Amniotic epithelial cell (primary cell): ENCODE data around the gene SPATA2.
"Not testable (repeated sequence)": the region's sequence is repeated elsewhere in the genome, so short reads cannot be mapped to it uniquely, and the experiment has no call there.

Experiments
- DNase-seq: peaks from one replicate; pipeline ENCODE4 v3.0.0-alpha.2; 2010; ENCODE audit warnings: low read depth

The SPATA2 gene

DNA sequence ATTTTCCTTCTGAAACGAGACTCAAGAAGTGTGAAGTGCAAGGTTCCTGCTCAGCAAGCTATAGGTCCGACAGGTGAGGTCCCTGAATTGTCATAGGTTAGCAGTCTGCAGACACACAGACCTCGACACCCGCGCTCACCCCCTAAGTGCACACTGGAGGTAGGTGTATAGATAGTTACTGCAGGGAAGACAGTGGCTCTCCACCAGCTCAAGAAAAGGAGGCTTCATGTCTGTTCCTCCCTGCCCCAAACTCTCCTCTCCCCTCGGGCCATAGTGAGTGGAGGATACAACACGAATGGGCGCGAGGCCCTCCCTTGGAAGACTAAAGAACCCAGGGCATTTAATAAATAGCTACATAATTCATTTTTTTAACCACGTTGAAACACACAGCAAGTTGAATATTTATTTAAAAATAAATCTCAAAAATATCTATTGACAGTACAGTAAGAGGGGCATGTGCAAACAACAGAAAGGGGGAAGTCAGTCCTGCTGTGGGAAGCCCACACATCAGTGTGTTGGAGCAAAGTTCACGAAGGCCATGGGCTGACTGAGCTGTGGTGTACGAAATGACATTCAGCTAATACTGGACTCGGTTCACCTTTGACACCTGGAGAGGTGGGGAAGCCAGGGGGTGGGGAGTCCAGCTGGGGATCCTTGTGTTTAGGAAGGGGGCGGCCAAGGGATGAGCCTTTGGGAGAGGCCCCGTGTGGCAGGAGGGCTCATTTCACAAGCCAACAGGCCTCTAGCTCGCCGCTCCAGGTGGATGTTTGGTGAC lies 10.7 kb downstream of the SPATA2 start:
- no peak for DNase-seq

DNA sequence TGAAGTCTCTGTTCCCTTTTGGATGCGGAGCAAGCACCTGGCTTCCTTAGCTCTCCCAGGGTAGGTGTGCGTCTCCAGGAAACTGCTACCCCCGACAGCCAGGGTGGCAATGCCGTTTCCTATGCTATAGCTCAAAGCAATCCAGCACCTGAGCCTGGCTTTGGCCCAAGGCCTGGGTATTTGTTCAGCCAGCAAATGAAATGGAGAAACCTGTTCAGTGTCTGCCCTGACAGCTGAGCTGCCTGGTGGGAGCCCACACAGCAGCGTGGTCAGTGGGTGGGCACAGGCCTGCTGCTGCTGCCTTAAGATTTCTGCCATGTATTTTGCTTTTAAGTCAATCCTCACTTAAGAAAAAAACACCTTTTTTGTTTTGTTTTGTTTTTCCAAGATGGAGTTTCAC lies 13.7 kb downstream of the SPATA2 start:
- DNase-seq, result no peak

DNA sequence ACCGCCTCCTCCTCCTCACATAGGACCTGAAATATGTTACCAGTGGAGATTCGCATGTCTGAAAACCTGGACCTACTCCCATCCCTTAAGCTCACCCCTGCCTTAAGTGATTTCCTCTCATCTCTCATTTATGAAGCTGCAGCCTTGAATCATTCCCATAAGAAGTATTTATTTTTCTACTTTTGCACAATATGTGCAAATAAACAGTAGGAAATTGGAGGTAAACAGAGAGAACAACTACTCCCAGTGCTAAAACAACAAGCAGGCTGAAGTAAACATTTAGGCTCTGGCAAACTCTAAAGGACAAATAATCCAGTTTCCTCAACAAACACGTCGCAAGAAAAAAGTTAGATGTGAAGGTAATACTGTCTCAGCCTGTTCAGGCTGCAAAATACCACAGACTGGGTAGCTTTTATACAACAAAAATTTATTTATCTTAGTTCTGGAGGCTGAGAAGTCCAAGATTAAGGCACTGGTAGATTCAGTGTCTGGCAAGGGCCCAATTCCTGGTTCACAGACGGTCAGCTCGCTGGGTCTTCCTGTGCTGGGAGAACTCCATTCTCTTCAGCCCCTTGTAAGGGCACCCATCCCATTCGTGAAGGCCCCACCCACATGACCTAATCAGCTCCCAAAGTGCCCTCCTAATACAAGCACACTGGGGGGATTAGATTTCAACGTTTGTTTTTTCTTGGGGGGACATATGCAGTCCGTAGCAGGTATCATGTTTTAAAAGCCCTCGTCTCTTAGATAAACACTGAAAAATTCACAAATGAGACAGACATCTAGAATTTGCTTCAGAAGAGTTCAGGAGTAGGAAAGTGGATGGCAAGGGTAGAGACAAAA lies 15.6 kb downstream of the SPATA2 start:
- no peak for DNase-seq

DNA sequence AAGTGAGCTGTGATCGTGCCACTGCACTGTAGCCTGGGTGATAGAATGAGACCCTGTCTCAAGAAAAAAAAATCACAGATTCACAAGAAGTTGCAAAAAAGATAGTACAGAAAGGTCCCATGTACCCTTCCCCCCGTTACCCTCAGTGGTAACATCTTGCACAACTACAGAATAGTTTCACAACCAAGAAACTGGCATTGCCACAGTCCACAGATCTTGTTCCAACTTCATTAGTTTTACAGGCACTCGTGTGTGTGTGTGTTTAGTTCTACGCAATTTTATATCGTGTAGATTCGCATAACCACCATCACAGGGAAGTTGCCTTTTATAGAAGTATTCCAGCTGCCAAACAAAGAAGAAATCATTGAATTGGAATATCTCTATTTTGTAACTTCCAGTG lies 19.1 kb downstream of the SPATA2 start:
- peak; percentile 66 for DNase-seq

DNA sequence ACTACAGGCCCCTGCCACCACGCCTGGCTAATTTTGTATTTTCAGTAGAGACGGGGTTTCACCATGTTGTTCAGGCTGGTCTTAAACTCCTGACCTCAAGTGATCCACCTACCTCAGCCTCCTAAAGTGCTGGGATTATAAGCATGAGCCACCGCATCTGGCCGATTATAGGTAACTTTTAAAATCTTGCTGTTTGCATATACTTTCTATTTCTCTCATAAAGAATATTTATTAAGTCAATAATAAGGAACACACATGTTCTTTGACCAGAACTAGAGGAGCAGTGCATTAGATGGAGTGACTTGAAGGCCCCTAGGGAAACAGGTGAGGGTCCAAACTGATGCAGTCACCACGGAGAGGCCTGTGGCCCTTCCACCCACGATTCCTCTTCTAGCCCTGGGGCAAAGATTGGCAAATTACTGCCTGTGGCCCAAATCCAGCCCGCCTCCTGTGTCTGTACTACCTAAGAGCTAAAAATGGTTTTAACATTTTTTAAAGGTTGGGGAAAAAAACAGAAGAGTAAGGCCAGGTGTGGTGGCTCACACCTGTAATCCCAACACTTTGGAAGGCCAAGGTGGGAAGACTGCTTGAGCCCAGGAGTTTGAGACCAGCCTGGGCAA lies 19.7 kb downstream of the SPATA2 start:
- DNase-seq, result not testable (repeated sequence)

DNA sequence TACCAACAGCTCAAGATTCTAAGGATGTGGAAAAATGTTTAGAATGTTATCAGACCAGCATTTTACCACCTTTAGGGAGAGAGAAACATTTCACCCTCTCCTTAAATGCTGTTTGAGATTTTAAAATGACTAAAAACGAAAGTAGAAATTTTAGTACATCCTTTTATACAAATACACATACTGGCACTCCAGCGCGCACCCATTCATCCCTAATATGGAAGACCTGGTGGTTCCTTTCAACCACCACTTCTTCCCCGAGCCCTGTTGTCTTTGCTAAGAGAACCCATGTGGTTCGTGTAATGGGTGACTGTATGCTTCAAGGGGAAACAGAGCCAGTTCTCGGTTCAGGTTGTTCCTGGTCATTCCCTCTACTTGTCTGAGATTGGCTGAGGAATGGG lies 21.3 kb downstream of the SPATA2 start:
- DNase-seq, result no peak

DNA sequence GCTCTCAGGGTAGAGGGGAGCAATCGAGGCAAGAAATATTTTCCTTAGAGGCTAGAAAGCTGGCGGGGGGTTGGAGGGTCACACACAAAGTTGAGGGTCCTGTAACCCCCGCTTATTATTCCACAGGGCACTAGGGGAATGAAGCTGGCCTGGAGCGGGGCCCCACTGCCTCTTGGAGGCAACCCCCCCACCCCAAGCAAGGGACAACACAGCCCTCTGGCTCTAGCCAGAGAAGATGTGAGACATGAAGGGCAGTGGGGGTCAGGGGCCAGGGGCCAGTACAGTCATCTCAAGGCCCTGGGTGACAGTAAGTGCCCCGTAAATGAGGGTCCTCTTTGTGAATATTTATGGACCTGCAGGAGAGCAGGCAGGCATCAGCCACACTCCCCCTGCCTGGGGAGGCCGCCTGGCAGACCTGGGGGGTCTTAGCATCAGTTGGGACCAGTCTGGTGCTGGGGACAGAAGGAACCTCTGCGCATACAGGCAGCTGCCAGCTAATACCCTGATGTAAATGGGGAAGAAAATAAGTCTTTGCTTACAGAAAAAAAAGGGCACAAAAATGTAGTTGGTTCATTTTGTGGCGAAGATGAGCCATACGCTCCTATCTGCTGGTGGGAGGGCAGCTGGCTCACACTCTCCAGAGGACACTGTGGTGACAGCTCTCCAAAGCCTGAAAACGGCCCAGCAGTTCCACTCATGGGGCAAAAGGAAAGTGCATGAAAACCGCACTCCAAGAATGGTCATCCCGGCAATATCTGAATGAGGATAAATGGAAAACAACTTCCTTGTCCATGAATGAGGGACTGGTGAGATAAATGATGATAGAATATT lies 21.9 kb downstream of the SPATA2 start:
- DNase-seq, result peak; percentile 33

DNA sequence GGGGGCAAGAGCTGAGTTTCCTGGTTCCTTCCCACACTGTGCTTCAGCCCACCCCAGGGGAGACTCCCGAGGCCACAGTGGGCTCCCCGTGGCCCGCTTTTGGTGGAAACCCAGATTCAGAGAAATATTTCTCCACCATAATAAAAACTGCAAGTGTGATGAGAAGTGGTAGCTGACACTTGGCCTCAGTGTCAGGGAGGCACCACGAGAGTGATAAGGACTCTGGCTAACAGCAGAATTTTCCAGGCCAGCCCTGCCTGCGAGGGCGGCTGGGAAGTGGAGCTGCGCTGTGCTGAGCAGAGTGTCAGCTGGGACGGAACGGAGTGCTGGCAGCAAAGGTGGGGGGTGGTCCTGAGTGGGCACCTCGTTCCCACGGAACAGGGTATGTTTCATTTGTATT lies 22.5 kb downstream of the SPATA2 start:
- no peak for DNase-seq

DNA sequence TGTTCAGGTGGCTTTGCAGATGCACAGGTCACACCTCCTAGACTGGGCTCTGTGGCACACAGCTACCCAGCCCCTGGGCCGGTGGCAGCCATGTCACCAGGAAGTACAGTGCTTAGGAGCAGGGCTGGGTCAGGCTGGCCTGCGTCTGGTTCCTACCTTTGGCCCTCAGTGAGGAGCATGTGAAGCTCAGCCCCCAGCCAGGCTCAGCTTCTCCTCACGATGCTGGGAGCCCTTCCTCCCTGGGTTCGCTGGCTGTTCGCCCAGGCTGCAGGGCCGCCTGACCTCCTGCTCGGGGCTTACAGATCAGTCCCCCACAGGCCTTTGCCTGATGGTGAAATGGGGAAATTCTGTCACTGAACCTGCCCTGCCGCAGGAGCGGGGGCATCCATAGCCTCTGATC lies 23.1 kb downstream of the SPATA2 start:
- no peak for DNase-seq

DNA sequence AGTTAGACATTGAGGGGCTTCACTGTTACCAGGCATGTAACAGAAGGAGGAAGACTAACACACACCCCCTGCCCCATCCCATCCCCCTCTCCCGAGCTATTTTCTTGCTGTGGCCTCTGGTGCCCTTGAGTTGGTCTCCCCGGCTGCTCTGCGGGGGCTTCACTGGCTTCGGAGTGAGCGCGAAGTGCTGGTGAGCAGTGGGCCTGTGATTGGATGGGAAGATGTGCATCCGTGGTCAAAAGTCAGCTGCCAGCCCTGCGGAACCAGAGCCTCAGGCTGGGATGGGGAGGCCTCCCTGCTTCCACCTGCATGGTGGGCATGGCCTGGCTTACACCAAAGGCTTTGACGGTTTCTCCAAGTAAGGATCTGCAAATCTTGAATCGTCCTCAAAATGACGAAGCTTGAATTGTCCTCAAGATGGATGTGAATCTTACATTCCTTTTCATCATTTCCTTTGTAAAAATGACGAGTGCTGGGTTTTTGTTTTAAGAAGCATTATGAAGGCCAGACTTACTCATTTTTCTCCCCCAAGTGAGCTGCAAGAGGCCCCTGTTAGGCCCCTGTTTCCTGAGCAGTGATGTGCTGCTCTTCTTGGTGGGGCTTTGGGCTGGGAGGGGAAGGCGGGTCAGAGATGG lies 23.7 kb downstream of the SPATA2 start:
- no peak for DNase-seq

DNA sequence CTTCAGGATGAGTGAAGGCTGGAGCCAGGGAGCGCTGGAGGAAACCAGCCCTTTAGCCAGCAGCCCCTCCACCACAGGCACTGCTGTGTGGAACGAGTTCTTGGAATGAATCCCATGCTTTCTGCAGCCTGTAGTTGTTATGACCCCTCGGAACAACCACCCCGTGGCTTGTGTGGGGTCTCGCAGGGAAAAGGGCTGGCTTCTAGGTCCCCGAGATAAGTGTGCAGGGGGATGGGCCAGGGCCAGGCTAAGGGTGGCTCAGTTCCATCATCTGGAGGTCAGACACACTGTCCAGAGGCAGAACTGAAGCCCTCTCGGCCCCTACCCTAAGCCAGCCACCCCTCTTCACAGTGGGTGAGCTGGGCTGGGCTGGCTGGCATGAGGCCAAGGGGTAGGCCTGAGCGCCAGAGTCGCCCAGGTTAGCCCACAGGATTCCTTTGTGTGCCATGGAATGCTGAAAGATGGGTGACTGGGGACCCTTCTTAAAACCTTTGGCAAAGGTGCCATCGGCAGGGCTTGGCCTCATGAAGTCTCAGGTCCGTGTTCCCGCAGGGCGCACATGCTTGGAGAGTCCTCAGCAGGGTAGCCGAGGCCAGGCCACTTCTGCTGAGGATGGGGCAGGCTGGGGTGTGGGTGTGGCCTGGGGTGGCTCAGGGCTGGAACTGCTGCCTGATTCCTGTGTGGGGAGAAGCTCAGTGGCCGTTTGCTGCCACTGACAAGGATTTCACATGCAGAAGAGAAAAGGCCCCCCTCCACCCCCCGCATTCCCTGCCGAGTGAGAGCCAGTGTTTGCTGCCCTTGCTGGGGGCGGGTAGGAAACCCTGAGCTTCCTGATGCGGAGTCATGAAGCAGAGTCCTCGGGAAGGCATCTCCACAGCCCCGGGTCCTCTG lies 24.6 kb downstream of the SPATA2 start:
- peak; percentile 21 for DNase-seq

DNA sequence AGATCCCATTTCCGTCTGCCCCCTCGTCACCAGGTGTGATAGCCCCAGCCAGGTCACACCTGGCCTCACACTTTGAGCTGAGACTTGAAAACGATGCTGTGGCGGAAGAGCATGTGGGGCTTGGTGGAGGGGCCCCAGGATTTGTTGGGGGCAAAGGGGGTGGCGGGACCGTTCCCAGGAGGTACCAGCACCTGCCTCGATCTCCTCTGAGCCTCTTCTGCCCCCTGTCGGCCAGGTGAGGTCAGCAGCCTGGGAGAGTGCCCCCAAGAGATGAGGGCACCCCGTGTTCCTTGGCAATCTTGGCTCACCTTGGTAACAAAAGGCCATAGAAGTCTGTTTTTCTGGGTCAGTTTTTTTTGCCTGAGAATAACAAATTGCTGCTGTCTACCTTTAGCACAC lies 25.4 kb downstream of the SPATA2 start:
- no peak for DNase-seq

DNA sequence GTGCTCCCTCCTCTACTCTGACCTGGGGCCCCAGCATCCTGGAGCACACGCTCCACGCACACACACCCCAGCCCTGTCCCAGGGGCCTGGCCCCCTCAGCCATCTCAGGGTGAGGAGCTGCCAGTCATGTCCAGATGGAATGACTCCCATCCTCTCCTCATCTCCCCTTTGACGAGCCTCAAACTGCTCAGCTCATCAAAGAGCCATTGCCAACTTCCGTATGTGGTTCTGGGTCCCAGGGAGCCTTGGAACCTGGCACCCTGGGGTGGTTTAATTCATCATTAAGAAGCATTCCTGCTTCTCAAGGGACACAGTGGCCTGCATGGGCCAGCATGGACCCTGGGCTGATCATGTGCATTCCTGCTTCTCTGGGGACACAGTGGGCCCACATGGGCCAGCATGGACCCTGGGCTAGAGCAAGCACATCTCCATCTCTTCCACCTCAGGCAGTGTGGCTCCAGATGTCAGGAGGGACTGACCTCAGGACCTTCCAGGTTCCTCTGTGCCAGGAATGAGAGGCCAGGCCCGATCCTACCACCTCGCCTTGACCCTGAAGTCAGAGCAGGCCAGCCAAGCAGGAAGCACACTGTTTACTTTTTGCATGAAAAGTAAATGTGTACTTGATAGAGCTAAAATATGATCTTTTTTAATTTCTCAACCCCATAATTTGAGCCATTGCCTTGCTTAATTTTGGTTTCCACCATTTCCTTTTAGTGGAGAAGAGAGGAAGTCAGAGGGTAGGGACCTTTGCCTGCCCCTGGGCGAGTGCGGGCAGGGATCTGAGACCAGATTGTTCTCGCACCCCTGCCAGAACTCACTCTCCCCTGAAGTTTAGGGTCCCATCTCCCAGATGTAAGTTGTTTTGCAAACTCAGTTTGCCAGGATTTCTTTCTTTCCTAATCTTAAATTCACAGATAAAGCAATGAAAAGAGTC lies 26.1 kb downstream of the SPATA2 start:
- no peak for DNase-seq

DNA sequence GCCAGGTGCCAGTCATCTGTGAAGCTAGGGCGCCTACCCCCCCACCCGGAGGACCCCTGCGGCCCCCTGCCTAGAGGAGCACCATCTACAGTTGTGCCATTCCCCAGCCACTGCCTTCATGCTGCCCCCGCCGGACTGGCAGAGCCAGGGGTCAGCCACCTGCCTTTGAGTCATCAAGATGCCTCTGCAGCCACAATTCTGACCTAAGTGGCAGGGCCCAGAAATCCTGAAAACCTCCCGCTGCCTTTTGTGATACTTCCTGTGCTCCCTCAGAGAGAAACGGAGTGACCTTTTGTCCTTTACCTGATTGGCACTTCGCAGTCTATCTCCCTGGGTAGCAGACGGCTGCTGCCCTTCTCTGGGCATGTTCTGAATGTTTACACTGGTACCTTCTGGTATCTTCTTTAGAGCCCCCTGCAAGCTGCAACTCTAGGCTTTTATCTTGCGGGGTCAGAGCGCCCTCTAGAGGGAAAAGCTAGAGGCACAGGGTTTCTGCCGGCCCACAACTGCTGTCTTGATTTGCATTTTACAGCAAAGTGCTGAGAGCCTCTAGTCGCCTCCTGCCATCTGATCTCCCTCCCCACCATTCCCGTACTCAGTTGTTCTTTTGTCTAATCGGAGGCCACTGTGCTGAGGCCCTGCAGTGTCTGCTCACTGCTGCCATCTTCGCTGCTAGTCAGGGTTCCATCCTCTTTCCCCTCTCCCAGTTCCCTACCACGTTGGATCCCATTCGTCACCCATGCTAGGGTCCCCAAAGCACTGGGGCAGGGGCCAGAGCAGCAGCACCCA lies 26.9 kb downstream of the SPATA2 start:
- DNase-seq, result peak; percentile 57

DNA sequence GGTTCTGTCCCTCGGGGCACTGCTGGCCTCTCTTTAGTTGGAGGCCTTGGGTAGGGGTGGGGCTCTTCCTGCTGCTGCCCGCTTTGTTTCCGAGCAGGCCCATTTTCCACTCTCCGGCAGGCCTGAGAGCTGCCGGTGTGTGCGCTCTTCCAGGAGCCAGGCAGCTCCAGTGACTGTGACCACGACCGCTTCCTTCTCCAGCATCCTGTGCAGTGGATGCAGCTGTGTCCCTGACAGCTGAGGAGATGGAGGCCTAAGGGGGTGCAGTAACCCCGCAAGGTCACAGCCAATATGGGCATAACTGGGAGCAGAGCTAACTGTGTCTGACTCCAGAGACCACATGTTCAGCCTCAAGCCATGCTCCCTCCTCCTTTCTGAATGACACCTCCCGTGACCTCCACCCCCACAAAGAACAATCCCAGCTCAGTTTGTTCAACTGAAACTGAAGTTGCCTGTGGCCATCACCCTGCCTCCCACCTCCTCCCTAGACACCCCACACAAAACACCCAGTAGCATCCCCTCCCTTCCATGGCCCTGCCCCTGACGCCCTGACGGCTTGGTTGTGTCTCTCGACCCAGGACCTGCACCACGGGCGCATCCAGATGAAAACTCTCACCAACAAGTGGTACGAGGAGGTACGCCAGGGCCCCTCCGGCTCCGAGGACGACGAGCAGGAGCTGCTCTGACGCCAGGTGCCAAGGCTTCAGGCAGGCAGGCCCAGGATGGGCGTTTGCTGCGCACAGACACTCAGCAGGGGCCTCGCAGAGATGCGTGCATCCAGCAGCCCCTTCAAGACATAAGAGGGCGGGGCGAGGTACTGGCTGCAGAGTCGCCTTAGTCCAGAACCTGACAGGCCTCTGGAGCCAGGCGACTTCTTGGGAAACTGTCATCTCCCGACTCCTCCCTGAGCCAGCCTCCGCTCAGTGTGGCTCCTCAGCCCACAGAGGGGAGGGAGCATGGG lies 27.8 kb downstream of the SPATA2 start:
- DNase-seq, result no peak

DNA sequence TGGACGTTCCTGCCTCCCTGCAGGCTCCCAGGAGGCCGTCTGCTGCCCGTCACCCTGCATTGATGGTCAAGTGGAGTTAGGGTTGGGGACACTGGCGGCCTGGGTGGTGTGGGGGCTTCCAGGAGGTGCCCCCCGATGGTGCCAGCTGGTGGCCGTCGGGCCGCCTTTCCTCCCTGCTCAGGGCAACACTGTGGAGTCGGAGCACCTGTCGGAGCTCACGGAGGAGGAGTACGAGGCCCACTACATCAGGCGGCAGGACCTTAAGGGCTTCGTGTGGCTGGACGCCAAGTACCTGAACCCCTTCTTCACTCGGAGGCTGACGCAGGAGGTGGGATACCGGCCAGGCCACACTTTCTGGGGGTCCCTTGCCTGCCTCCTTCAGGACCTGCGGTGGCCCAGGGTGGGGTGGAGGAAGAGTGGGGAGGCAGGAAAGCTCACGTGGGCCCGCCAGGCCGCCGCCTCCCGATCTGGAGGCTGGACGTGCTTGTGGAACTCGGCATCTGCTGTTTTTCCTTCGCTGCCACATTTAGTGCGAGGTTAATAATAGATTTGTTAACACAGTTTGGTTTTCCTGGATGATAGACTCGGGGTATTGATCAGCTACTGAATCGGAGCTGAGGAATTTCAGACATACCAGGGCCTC lies 28.6 kb downstream of the SPATA2 start:
- no peak for DNase-seq
